Measurements from ENCODE around the gene PAFAH1B1.

DNA sequence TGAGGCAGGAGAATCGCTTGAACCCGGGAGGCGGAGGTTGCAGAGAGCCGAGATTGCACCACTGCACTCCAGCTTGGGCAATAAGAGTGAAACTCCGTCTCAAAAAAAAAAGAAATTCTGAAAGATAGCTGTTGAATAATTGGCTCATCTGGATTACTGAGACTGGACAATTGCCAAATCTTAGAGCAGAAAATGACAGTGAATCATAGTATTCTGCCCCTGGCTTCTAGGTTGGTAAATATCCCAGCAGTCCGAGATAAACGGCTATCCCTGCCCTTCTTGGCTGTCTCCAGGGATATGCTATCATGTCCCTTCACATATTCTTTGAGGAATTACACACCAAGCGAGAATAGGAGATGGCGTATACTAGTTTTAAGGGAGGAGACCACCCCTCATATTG is 46.3 kb upstream of the PAFAH1B1 start:
- TF ChIP-seq, protein P1, sequence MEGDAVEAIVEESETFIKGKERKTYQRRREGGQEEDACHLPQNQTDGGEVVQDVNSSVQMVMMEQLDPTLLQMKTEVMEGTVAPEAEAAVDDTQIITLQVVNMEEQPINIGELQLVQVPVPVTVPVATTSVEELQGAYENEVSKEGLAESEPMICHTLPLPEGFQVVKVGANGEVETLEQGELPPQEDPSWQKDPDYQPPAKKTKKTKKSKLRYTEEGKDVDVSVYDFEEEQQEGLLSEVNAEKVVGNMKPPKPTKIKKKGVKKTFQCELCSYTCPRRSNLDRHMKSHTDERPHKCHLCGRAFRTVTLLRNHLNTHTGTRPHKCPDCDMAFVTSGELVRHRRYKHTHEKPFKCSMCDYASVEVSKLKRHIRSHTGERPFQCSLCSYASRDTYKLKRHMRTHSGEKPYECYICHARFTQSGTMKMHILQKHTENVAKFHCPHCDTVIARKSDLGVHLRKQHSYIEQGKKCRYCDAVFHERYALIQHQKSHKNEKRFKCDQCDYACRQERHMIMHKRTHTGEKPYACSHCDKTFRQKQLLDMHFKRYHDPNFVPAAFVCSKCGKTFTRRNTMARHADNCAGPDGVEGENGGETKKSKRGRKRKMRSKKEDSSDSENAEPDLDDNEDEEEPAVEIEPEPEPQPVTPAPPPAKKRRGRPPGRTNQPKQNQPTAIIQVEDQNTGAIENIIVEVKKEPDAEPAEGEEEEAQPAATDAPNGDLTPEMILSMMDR (tag by site-specific recombination; IDR thresholded peaks at IDR 0.05), result no peak
- no peak for TF ChIP-seq ZFP69B (tag by site-specific recombination; IDR thresholded peaks at IDR 0.05)
- no peak for TF ChIP-seq KLF8 (tag by site-specific recombination; IDR thresholded peaks at IDR 0.05)
- TF ChIP-seq RBAK (tag by site-specific recombination; IDR thresholded peaks at IDR 0.05), result no peak

Measured in HEK293 (cell line).